Small intestine (tissue), 7 donors: Measurements from ENCODE around the gene FAM53A. TPM values are rescaled to one million over a fixed set of nuclear protein-coding genes. Genes with fewer than 3 reads are reported as not detected.

ENCODE experiments used
- DNase-seq, 2 donors: peaks; one replicate each; pipeline versions ENCODE4 v3.0.0 to v3.0.0-alpha.2; 2013
- FAIRE-seq: peaks from 2 replicates; lab custom pipeline; 2012; peaks lifted over from hg19 to GRCh38; lab: Jason Lieb, UNC
- H3K27ac ChIP-seq, 3 donors: one replicate each; pipeline ENCODE4 v1.5.1; 2013; ENCODE audit warnings: low read length in 2 of 3, mild to moderate bottlenecking in 2 of 3, control low read depth in 1 of 3, inconsistent platforms in 1 of 3, low read depth in 1 of 3, moderate library complexity in 1 of 3
- H3K27me3 ChIP-seq, 3 donors: one replicate each; pipeline ENCODE4 v1.6.1; 2013; ENCODE audit warnings: low read length in 3 of 3, inconsistent platforms in 1 of 3; ENCODE audit not compliant: control insufficient read depth in 3 of 3, insufficient read depth in 3 of 3
- H3K36me3 ChIP-seq, 3 donors: one replicate each; pipeline ENCODE4 v1.6.1; 2013; ENCODE audit warnings: low read length in 3 of 3, inconsistent platforms in 1 of 3, low read depth in 1 of 3, mild to moderate bottlenecking in 1 of 3, moderate library complexity in 1 of 3; ENCODE audit not compliant: control insufficient read depth in 3 of 3, insufficient read depth in 2 of 3
- H3K4me1 ChIP-seq, 3 donors: one replicate each; pipeline ENCODE4 v1.6.1; 2013; ENCODE audit warnings: low read length in 2 of 3, inconsistent platforms in 1 of 3, low read depth in 1 of 3, mild to moderate bottlenecking in 1 of 3, moderate library complexity in 1 of 3; ENCODE audit not compliant: control insufficient read depth in 3 of 3, insufficient read depth in 2 of 3
- H3K4me3 ChIP-seq, 3 donors: one replicate each; pipeline ENCODE4 v1.5.1; 2013; ENCODE audit warnings: low read length in 3 of 3, control low read depth in 1 of 3, inconsistent platforms in 1 of 3, low read depth in 1 of 3, mild to moderate bottlenecking in 1 of 3, moderate library complexity in 1 of 3
- H3K9me3 ChIP-seq, 2 donors: one replicate each; pipeline ENCODE4 v1.6.1; 2013; ENCODE audit warnings: low read depth in 1 of 2, low read length in 1 of 2; ENCODE audit not compliant: control insufficient read depth in 2 of 2, insufficient read depth in 1 of 2
- WGBS, 3 donors: extraction: QIAGEN DNeasy Blood & Tissue Kit; methylation state at CpG; one replicate each; pipeline ENCODE4 v1.1.7; 2013; 5-methylcytosine and 5-hydroxymethylcytosine counted together
- polyA plus RNA-seq, 4 donors: library from polyadenylated mRNA; stranded (reverse) in 3 of 4; unstranded in 1 of 4; fragments of 200-250 nt in 3 of 4; fragments of 120-200 nt in 1 of 4; gene quantifications; one replicate each; pipeline versions ENCODE4 v1.2.1 to v1.2.3, GENCODE V29; 2013
- donor health status: healthy with polysubstance abuse.
- donor health status: control.
- donor health status: control.
- donor health status: Bipolar disorder and iron deficiency.
- donor health status: healthy.

FAM53A gene
- polyA plus RNA-seq, 4 donors = 0.27 to 1.1 (median 0.97) TPM; not detected in 1

DNA sequence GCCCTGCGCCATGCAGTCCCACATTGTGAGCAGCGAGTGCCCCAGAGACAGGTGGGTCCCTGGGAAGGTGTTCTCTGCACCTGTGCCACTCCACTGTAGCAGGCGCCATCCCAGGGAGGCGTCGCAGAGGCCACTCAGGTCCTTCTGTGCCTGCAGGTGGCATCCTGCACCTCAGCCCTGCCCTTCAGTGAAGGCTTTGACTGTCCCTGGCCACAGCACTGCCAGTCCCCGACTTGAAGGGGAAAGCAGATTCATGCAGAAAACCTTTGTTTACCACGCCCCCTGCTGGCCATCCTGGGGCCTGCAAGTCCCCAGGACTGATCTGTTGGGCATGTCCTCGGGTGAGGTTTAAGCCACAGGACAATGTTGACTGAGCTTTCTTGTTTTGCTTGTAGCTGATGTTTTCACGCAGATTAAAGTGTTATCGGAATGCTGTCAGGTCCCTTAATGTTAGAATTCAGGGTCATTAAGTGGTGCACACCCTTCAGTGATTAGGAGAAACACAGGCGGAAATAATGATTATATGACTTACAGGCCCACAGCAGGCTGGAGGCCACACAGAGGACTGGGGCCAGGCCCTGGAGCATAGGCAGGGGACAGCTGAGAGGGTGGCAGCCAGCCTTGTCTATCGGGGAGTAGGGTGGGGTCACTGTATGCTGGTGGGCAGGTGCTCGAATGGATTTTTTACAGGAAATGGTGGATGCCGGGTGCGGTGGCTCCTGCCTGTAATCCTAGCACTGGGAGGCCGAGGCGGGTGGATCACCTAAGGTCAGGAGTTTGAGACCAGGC, 42.2 kb upstream of the FAM53A start:
- FAIRE-seq = no peak

DNA sequence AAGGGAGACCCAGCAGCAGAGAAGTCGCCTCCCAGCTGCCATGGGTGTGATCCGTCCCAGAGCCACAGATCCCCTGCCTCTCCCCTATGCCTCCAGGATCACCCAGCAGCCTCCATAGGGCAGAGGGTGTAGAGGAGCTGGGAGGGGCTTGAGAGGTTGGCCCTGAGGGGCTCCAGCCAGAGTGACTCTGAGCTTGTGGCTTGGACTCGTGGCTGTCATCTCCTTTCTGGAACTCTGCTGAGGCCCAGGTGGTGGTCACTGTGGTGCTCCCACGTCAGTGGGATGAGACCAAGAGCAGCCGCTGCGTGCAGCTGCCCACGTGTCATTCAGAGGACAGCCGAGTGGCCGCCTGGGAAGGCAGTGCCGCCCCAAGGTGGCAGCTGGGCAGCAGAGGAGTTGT, 41.4 kb upstream of the FAM53A start:
- H3K9me3 ChIP-seq = no peaks in the 10 kb centered on the region
- WGBS, 3 donors = 91 to 94% (median 94%) methylated on average over 10 of the region's 10 CpGs
- no peak overlapping the region for H3K4me3 ChIP-seq
- peaks cover 0 to 16% (median 3%) of the 10 kb centered on the region in 3 donors for H3K4me1 ChIP-seq
- H3K27me3 ChIP-seq = no peaks in the 10 kb centered on the region
- DNase-seq (no peak), FAIRE-seq (no peak)
- peaks cover 0 to 57% (median 0%) of the 10 kb centered on the region in 3 donors for H3K36me3 ChIP-seq
- no peak overlapping the region for H3K27ac ChIP-seq

More for the DNA sequence above, 42.2 kb upstream of the FAM53A start:
- no peak overlapping the region for H3K4me3 ChIP-seq
- no peaks in the 10 kb centered on the region for H3K9me3 ChIP-seq
- 47 to 54% (median 49%) methylated on average over 17 of the region's 17 CpGs for WGBS, 3 donors
- H3K27me3 ChIP-seq = no peaks in the 10 kb centered on the region
- H3K27ac ChIP-seq = peak overlapping the region in 2 of 3 donors; percentile 20 to 22
- DNase-seq = peak; percentile 91 to 93
- peaks cover 0 to 16% (median 3%) of the 10 kb centered on the region in 3 donors for H3K4me1 ChIP-seq
- peaks cover 0 to 63% (median 0%) of the 10 kb centered on the region in 3 donors for H3K36me3 ChIP-seq

DNA sequence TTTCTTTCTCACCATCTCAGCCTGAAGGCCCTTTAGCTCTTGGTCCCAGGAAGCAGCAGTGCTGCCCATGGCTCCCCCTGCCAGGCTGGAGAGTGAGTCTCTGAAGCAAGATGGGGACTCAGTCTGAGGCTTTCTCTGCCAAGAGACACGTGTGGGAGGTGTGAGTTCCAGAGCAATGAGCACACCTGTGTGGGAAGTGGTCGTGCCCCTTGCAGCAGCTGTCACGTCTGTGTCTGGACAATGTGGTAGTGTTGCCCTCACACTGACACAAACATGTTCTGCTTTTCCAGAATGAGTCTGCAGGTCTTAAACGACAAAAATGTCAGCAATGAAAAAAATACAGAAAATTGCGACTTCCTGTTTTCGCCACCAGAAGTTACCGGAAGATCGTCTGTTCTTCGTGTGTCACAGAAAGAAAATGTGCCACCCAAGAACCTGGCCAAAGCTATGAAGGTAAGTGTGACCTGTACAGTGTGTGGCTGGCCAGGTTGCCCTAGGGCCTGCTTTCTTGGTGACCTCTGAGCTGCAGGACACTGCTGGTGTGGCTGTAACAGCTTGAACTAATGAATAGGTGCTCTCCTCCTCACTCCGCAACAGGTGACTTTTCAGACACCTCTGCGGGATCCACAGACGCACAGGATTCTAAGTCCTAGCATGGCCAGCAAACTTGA, 39.2 kb upstream of the FAM53A start:
- H3K4me3 ChIP-seq = peak overlapping the region in 1 of 3 donors; percentile 7
- FAIRE-seq = no peak
- H3K36me3 ChIP-seq = peaks cover 0 to 52% (median 0%) of the 10 kb centered on the region in 3 donors
- no peaks in the 10 kb centered on the region for H3K9me3 ChIP-seq
- no peaks in the 10 kb centered on the region for H3K27me3 ChIP-seq
- no peak for DNase-seq
- 62 to 76% (median 67%) methylated on average over 12 of the region's 12 CpGs for WGBS, 3 donors
- H3K27ac ChIP-seq = peak overlapping the region in 2 of 3 donors; percentile 69 to 97
- peaks cover 3 to 24% (median 6%) of the 10 kb centered on the region in 3 donors for H3K4me1 ChIP-seq

DNA sequence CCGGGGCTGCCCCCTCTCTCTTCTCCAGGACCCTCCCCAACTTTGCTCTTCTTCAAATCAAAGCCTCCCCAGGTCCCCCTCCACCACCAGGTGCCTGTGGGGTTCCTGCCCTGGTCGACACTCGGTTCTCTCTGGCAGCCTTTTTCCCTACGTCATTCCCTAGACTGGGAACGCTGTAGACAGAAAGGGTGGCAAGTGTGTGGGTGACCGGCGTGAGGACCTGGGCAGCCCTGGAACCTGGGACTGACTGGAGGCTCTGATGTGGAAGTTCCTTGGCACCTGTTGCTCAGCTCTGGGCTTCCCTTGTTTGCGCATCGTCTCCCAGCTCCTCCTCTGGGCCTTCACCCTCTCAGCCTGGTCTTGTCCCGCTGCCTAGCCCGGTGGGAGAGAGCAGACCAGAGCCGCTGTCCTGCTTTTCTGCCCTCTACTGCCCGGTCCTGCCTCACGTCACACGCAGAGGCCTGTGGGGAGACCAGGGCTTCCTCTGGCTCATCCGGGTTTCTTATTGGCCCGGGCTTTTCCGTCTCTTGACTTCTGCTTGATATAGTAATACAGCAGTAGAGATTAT, 38.5 kb upstream of the FAM53A start:
- FAIRE-seq = no peak
- peaks cover 0 to 52% (median 0%) of the 10 kb centered on the region in 3 donors for H3K36me3 ChIP-seq
- no peaks in the 10 kb centered on the region for H3K27me3 ChIP-seq
- peak overlapping the region in 2 of 3 donors; percentile 42 to 65 for H3K4me3 ChIP-seq
- peaks cover 3 to 24% (median 6%) of the 10 kb centered on the region in 3 donors for H3K4me1 ChIP-seq
- no peaks in the 10 kb centered on the region for H3K9me3 ChIP-seq
- WGBS, 3 donors = 41 to 56% (median 49%) methylated on average over 18 of the region's 18 CpGs
- no peak for DNase-seq
- peak overlapping the region in 2 of 3 donors; percentile 69 to 97 for H3K27ac ChIP-seq

DNA sequence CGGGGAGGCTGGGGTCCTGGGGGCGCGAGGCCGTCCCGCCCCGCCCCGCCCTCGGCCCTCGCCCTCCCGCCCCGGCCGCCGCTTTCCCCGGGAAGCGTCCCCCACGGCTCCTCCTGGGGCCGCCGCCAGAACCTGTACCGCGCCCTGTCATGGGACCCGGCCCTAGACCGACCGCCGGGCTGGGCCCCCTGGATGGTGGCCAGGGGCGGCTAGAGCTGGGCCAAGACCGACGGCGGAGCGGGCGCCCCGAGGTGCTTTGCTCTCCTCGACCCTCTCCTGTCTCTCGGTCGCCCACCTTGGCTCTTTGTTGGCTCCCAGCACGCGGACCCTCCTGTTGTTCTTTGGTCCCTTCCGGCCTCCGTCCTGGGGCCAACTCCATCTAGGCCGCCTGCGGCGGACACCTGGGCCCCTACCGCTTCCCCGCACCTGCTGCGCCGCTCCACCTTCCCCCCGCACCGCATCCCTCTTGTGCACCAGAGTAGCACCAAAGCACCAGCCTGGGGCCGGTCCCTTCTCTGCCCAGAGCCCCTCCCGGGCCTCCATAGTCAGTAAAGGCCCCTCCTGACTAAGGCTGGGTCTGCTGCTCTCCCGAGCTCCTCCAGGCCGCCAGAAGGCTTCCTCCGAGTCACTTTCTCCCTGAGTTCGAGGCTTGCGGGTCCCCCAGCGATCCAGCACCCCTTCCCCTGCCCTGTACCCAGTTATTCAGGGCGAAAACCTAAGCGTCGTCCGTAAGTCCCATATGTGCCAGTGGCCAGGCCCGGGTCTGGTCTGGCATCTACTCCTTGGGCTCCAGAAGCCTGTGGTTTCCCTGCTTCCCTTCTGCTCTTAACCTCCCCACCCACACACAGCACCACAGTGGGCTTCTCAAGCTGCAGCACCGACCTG, 37.8 kb upstream of the FAM53A start:
- no peak for FAIRE-seq
- Histone ChIP-seq H3K36me3 (peaks cover 0 to 52% (median 3%) of the 10 kb centered on the region in 3 donors), H3K4me3 (peak overlapping the region; percentile 42 to 65 (median 51)), H3K4me1 (peaks cover 3 to 24% (median 6%) of the 10 kb centered on the region in 3 donors), H3K9me3 (no peaks in the 10 kb centered on the region), H3K27ac (peak overlapping the region in 1 of 3 donors; percentile 97), H3K27me3 (no peaks in the 10 kb centered on the region)
- peak in 1 of 2 donors; percentile 28 for DNase-seq
- WGBS, 3 donors = 3 to 5% (median 4%) methylated on average over 39 to 61 of the region's 61 CpGs

DNA sequence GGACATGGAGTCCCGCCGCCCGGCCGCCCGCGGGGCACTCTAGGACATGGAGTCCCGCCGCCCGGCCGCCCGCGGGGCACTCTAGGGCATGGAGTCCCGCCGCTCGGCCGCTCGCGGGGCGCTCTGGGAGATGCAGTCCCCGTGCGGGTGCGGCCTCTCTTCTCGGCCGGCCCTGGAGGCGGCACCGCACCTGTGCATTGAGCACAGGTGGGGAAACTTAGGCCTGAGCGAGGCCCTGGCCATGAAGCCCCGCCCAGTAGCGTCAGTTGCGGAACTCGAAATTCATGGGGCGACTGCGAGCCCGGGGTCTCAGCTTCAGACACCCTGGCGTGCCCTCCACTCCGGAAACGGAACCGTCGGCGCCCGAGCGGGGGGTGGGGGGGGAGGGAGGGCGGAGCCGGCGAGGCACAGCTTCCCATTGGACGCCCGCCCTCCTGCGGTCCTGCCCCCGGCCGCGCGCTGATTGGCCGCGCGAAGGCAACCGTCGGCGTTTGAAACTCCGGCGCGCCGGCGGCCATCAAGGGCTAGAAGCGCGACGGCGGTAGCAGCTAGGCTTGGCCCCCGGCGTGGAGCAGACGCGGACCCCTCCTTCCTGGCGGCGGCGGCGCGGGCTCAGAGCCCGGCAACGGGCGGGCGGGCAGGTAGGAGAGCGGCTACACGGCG, 37.0 kb upstream of the FAM53A start, which contains the start of the genes TACC3 and TMEM129:
TACC3 (plus strand) TSS at position 519 of the 663 bp plus-strand sequence. CDS start 1,901 bp downstream, outside the sequence.
TMEM129 (minus strand) TSS at position 321 of the 663 bp plus-strand sequence. CDS start 486 bp downstream, outside the sequence.
- H3K9me3 ChIP-seq = no peaks in the 10 kb centered on the region
- H3K27me3 ChIP-seq = no peaks in the 10 kb centered on the region
- DNase-seq = peak; percentile 99
- peaks cover 3 to 24% (median 6%) of the 10 kb centered on the region in 3 donors for H3K4me1 ChIP-seq
- H3K27ac ChIP-seq = peak within 1 kb of the TSS; percentile 71 to 97 (median 94)
- no peak for FAIRE-seq
- peak within 1 kb of the TSS; percentile 51 to 86 (median 64) for H3K4me3 ChIP-seq
- H3K36me3 ChIP-seq = peaks cover 0 to 57% (median 3%) of the 10 kb centered on the region in 3 donors
- WGBS, 3 donors = 0 to 1% (median 0%) methylated on average over 41 to 83 of the region's 83 CpGs
